OCI-LY3 (cell line): ENCODE measurements around the gene SUN3.

ENCODE experiments used
- CTCF ChIP-seq: fragments of 200-600, 300-600 bp; sonication (generic); IDR thresholded peaks from 2 replicates; pipeline ENCODE4 v1.5.1; 2014; ENCODE audit warnings: antibody characterized with exemption, low read length, low read depth
- EZH2phosphoT487 ChIP-seq: fragments of 200-600 bp; shearing (Covaris generic); IDR thresholded peaks from 2 replicates; pipeline ENCODE4 v1.6.1; 2018; ENCODE audit warnings: antibody characterized with exemption, mixed run types, low read depth

- TF ChIP-seq CTCF (no peak), EZH2phosphoT487 (no peak)
These were observed 77.5 kb downstream of the SUN3 start for GRCh38 chr7:47951374-47951773.
